GM19397 (cell line): Measurements from ENCODE around the gene MIP.
"Not testable (repeated sequence)": the region's sequence is repeated elsewhere in the genome, so short reads cannot be mapped to it uniquely, and the experiment has no call there.

Experiments
- ATAC-seq: cut with Tn5 transposase; IDR thresholded peaks from one replicate; pipeline ENCODE4 v1.9.1; 2021; ENCODE audit warnings: mild to moderate bottlenecking, moderate library complexity; ENCODE audit not compliant: unreplicated experiment

MIP gene

GRCh38 chr12:56468216-56469006 lies 14.0 kb upstream of the MIP start, which contains the start of gene SPRYD4:
TSS of gene SPRYD4 (plus strand) at chr12:56468578. CDS start at chr12:56468592, 14 bp downstream.
- ATAC-seq = peak; percentile 86

GRCh38 chr12:56462565-56462964 lies 8.1 kb upstream of the MIP start:
- ATAC-seq = no peak

- ATAC-seq = no peak
Observed at GRCh38 chr12:56461235-56462159, 7.0 kb upstream of the MIP start.

GRCh38 chr12:56457817-56458216 lies 3.4 kb upstream of the MIP start:
- ATAC-seq = no peak

- no peak for ATAC-seq
Observed at GRCh38 chr12:56451147-56451546, 3.3 kb downstream of the MIP start.

GRCh38 chr12:56450241-56450640 lies 4.2 kb downstream of the MIP start:
- ATAC-seq = no peak

- no peak for ATAC-seq
Observed at GRCh38 chr12:56449622-56449984, 4.9 kb downstream of the MIP start.

GRCh38 chr12:56448860-56449621 lies 5.4 kb downstream of the MIP start, which contains the start of gene TIMELESS:
TSS of gene TIMELESS (minus strand) at chr12:56449426. CDS start at chr12:56434170, 15,256 bp downstream.
- peak; percentile 95 for ATAC-seq

GRCh38 chr12:56443208-56443607 lies 11.2 kb downstream of the MIP start:
- not testable (repeated sequence) for ATAC-seq

GRCh38 chr12:56437430-56438176 lies 16.9 kb downstream of the MIP start:
- ATAC-seq = no peak

GRCh38 chr12:56434828-56435227 lies 19.6 kb downstream of the MIP start:
- ATAC-seq = no peak

GRCh38 chr12:56431850-56432249 lies 22.6 kb downstream of the MIP start:
- ATAC-seq = no peak

GRCh38 chr12:56431288-56431687 lies 23.2 kb downstream of the MIP start:
- ATAC-seq = no peak

GRCh38 chr12:56425940-56426438 lies 28.5 kb downstream of the MIP start:
- ATAC-seq = no peak

GRCh38 chr12:56425193-56425592 lies 29.3 kb downstream of the MIP start:
- ATAC-seq = no peak

- ATAC-seq = no peak
Observed at GRCh38 chr12:56420411-56420810, 34.0 kb downstream of the MIP start.

- no peak for ATAC-seq
Observed at GRCh38 chr12:56417739-56418138, 36.7 kb downstream of the MIP start.

- no peak for ATAC-seq
Observed at GRCh38 chr12:56414401-56414800, 40.1 kb downstream of the MIP start.

- ATAC-seq = no peak
Observed at GRCh38 chr12:56413392-56413791, 41.1 kb downstream of the MIP start.
